HuH-7.5 (cell line): Measurements from ENCODE around the gene CDH24.

Experiments
- DNase-seq: peaks from one replicate; pipeline ENCODE4 v3.0.0; 2011; ENCODE audit warnings: low spot score

CDH24 gene

DNA sequence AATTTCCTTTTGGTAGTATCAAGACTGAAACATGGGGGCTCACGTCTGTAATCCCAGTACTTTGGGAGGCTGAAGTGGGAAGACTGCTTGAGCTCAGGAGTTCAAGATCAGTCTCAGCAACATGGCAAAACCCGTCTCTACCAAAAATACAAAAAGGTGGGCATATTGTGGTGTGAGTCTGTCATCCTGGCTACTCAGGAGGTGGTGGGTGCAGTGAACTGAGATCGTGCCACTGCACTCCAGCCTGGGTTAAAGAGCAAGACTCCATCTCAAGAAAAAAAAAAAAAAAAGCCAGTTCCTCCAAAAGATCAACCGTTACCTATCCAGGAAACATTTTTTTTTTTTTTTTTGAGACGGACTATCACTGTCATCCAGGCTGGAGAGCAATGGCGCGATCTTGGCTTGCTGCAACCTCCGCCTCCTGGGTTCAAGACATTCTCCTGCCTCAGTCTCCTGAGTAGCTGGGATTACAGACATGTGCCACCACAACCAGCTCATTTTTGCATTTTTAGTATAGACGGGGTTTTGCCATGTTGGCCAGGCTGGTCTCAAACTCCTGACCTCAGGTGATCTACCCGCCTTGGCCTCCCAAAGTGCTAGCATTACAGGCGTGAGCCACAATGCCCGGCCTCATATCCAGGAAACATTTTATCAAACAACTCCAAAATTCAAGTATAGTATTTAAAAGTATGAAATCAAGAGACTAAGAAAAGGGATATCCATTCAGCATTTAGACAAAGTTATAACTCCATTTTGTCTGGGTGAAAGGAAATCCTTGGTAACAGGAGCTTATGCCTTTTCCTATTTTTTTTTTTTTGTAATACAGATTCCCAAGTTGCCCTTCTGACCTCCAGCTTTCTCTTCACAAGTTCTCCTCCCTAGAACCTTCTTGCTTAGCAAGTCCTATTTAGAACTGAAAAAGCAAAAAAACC lies 34.2 kb upstream of the CDH24 start:
- DNase-seq: no peak

DNA sequence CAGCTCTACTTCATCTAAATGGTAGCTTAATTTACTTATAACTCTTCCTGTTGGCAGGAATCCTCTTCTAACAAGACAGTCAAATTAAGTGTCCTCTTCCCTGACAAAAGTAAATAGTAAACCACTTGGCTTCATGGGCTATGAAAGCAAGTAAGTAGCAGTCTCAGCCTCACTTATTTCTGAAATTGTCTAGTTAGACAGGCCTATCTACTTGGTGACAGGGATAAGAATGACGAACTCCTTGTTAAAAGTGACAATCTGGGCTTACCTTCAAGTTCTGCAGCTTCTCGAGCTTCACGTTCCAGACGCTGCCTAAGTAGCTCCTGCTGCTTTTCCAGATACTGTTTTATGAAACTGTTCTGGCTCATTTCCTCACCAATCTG lies 32.9 kb upstream of the CDH24 start:
- no peak for DNase-seq

- DNase-seq: no peak
These were observed 32.4 kb upstream of the CDH24 start for GRCh38 chr14:23089498-23090253.

- no peak for DNase-seq
These were observed 29.2 kb upstream of the CDH24 start for GRCh38 chr14:23086565-23086964.

DNA sequence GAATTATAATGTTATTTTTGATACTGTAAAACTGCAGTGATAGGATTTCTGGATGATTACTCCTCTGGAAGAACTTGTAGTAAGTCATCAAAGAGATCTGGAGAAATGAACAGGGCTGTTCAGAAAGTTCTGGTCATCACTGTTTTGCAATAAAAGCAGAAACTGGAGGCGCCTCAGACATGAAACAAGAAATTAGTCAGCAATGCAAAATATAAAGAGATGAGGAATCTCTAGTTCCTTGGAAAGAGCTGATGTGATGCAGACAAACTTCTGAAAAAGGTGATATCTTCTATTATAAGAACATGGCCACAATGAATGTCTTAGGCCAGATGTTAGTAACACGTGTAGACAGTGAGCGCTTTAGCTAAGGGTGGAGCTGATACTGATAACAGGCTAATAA lies 28.1 kb upstream of the CDH24 start:
- no peak for DNase-seq

DNA sequence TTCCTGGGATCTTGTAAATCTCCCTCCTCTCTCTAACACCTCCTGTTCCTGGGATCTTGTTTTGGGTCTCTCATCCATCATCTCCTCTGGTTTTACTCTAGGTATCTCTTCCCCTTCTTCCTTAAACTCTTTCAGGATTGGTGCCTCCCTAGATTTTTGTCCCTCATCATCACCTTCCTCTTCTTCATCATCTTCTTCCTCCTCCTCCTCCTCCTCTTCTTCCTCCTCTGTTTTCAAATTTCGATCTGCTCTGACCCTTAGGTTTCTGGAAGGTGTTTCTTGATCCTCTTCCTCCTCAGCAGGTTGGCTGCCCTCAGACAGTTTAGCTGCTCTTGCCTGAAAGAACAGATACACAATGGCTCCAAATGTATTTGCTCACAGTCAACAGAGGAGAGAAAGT lies 23.2 kb upstream of the CDH24 start:
- no peak for DNase-seq

- DNase-seq: no peak
These were observed 22.4 kb upstream of the CDH24 start for GRCh38 chr14:23079716-23080115.

DNA sequence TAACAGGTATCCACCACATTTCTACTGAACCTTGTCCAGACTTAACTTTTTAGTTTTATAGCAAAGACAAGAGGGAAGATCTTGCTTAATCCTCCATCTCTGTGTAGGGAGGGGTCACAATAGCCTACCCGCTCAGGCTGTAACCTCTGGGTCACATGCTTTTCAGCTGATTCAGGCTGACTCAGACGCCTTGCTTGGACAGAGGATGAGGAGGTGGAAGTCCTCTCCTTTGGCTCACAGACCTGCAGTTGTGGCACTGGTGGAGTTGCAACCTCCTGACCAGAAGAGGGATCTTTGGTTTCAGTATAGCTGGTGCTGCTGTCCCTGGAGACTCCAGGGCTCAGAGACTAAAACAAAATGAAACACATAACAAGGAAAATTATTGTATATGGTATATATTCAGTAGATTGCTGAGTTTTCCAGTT lies 21.4 kb upstream of the CDH24 start:
- DNase-seq: no peak

- DNase-seq: no peak
These were observed 20.6 kb upstream of the CDH24 start for GRCh38 chr14:23077962-23078361.

DNA sequence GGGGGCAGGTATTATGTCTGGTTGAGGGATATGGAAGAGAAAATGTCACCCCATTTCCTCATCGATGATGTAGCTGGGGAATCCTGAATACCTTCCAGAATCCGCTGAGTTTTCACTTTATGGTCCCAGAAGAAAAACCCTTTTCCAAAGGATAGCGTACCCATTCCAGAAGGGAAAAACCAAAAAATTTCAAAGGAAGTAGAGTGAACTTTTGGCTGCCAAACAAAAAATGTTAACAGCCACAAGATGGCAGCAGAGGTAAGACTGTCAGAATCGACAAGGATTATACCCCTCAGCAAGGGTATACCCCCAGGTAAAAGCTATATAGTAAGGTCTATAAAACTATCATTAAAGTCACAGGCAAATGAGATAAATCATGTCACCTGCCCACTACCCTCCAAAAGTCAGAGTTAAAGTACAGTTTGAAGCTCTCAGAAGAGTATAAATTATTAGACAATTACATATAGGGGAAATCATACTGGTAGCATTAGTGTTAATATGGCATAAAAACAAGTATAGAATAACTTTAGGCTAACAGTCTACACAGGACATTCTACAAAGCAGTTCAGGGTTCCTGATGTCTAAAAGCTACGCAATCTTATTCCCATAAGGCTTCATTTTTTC lies 19.6 kb upstream of the CDH24 start:
- no peak for DNase-seq

DNA sequence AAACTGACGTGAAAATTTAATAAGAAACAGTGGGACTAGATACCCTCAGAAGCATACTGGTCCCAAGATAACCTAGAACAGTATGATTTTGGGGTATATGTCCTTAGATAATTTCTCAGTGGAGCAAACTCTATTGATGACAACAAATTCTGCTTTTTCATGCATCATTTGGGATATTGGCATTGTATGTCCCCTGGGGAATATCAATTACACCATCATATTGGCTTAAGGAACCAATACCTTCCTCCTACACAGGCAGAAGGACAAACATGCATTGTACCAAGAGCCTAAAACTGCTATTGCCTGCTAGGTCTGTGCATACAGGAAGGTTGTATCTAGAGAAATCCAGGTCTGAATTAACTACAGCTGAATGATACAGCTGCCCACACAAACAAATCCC lies 17.6 kb upstream of the CDH24 start:
- DNase-seq: no peak

DNA sequence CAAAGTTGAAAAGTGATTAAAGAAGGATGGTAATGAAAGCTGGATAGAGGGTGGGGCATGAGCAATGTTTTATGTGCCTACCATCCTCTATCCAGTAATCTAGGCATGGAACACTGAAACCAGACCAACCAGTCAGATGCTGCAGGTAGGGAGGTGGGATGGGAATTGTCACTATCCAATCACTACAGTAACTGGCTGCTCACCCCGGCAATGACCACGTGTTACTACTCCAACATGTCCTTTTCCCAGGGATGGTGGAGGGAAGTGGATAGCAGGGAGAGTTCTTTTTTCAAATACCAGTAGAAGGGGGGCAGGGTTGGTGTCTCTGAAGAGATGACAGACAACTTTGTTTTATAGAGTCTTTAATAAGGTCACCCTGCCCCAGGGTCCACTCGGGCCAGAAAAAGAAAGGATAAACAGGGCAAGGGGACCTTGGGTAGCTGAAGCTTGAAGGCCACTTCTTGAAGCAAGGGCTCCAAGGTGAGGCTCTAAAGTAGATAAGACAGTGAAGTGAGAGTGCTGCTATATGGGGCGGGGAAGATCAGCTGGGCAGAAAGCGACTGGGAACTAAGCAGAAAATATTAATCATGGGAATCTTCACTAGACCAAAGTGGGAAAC lies 14.7 kb upstream of the CDH24 start:
- no peak for DNase-seq

DNA sequence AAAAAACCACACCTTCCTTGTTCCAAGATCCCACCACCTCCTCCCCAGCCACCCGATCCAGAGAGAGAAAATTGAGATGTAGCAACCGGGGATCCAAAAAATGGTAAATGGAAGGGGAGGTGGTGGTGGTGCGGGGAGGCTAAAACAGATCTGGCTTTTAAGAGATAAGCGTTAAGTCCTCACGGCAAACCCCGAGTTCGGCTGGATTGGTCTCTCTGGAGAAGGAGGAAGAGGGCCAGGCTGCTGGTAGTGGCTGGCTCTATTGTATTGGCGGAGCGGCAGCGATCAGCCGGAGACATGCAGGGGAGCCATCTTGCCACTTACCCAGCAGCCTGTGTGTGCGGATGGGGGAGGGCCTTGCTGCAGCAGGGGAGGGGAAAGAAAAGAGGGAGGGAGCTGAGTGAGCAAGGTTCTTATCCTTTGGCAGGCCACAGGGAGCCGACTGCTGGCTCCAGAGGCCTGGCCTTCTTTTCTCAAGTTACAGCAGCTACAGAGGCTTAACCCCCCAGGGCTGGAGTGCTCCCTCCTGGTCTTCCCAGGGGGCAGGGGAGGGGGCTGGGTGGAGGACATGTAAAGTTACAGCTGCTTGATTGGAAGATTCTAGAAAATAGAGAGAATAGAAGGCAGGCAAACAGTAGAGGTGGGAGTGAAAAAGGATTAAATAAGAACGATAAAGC lies 14.1 kb upstream of the CDH24 start:
- DNase-seq: peak; percentile 81

- no peak for DNase-seq
These were observed 13.2 kb upstream of the CDH24 start for GRCh38 chr14:23070262-23071129.

GRCh38 chr14:23069413-23069806 lies 12.1 kb upstream of the CDH24 start:
- no peak for DNase-seq

GRCh38 chr14:23068789-23069412 lies 11.6 kb upstream of the CDH24 start:
- DNase-seq: peak; percentile 86

- no peak for DNase-seq
These were observed 10.8 kb upstream of the CDH24 start for GRCh38 chr14:23067847-23068788.

DNA sequence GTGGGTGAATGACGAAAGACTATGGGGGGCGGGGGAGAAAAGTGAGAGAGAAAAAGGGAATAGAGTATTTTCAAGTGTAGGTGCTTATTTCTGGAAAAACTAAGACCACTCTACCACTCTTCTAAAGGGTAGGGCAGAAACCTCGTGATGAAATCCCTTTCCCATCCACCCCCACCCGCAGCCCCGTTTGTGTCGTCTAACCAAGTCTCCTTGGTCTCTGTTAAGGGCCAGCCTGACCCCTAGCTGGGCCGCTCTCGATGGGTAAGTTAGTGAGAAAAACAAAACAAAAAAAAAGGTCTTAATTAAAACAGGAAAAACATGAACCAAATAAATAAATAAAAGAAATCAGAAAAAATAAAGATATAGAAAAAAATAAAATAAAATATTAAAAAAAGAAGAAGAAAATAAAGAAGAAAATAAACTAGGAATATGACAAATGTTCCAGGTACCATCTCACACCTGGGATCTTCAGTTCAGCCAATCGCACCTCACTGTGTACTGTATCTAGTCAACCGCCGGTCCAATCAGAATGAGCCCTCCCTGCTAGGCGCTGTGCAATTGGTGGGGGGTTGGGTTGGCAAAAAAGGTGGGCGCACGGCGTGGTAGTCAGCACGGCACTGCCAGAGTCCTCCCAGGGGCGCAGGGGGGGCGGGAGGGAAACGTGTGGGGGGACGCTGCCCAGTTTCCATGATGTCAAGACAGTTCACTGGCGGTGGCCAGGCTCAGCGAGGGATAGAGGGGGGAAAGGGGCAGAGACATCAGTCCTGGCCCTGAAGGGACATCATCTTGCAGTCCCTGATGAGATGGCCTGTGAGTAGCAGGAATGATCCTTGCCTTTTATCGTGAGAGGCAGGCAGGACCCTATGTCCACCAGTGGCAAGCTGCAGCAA lies 9.8 kb upstream of the CDH24 start:
- DNase-seq: no peak
